Measurements from ENCODE around the gene ADAMTSL1. TPM values are rescaled to one million over a fixed set of nuclear protein-coding genes. Genes with fewer than 3 reads are reported as not detected.

Gene ADAMTSL1
- total and polyA plus RNA-seq, 2 of the 13 experiments (the other 11 are each of a cell fraction or from before 2014, with no cell fraction given), result not detected

DNA sequence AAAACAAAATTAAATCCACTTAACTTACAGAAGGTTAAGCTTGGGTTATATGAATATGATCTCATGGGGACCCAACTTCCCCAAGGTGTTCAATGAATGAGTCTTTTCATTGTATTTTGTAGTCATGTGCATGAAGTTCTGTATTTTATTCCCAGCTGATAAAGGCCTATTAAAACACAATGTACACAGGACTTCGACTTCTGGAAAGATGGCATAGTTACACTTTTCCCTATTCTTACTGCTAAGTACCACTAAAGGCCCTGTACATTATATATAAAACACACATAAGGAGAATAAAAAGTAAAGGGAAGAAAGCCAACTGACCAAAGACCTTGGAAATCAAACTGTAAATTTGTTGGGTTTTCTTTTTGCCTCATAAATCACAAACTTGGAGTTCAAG lies 336.6 kb downstream of the ADAMTSL1 start:
- Histone ChIP-seq H3K4me1 (ENCODE audit: insufficient read depth, low read length) (peaks cover 12% of the 10 kb centered on the region; the same call in 1 of the 2 replicates), H3K36me3 (replicated peaks in 1 of 2; ENCODE audit: control insufficient read depth in 1 of 2, insufficient read depth in 2 of 2, low read length in 2 of 2) (no peaks in the 10 kb centered on the region), H3K79me2 (ENCODE audit: insufficient read depth, low read length) (no peaks in the 10 kb centered on the region), H2AFZ (ENCODE audit: low read length) (no peak overlapping the region), H3K27me3 (ENCODE audit: control insufficient read depth in 1 of 2, insufficient read depth in 2 of 2, low read length in 2 of 2) (no peaks in the 10 kb centered on the region; a peak in 1 of 5 replicates), H3K9ac (ENCODE audit: insufficient read depth, low read depth, low read length) (no peak overlapping the region), H3K27ac (ENCODE audit: extremely low read length, insufficient read depth, low read length) (no peak overlapping the region), H3K4me3 (replicated peaks in 1 of 3; ENCODE audit: insufficient read depth in 1 of 3, low read depth in 2 of 3, low read length in 3 of 3) (no peak overlapping the region), H3K9me3 (ENCODE audit: low read length) (no peaks in the 10 kb centered on the region), H4K20me1 (ENCODE audit: insufficient read depth, low read length) (no peaks in the 10 kb centered on the region), H3K4me2 (ENCODE audit: low read depth, low read length) (no peak overlapping the region)
- no peak for TF ChIP-seq ZNF446 (CRISPR knock-in tag; IDR thresholded peaks at IDR 0.05)
- TF ChIP-seq, protein P1, sequence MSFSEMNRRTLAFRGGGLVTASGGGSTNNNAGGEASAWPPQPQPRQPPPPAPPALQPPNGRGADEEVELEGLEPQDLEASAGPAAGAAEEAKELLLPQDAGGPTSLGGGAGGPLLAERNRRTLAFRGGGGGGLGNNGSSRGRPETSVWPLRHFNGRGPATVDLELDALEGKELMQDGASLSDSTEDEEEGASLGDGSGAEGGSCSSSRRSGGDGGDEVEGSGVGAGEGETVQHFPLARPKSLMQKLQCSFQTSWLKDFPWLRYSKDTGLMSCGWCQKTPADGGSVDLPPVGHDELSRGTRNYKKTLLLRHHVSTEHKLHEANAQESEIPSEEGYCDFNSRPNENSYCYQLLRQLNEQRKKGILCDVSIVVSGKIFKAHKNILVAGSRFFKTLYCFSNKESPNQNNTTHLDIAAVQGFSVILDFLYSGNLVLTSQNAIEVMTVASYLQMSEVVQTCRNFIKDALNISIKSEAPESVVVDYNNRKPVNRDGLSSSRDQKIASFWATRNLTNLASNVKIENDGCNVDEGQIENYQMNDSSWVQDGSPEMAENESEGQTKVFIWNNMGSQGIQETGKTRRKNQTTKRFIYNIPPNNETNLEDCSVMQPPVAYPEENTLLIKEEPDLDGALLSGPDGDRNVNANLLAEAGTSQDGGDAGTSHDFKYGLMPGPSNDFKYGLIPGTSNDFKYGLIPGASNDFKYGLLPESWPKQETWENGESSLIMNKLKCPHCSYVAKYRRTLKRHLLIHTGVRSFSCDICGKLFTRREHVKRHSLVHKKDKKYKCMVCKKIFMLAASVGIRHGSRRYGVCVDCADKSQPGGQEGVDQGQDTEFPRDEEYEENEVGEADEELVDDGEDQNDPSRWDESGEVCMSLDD (CRISPR knock-in tag; IDR thresholded peaks at IDR 0.05; ENCODE audit: borderline replicate concordance), result no peak
- no peak for TF ChIP-seq MLLT10 (CRISPR knock-in tag; IDR thresholded peaks at IDR 0.05)
- no peak for TF ChIP-seq GTF3A (CRISPR knock-in tag; conservative IDR thresholded peaks at IDR 0.05)
- no peak for TF ChIP-seq NFKB2 (CRISPR knock-in tag; IDR thresholded peaks at IDR 0.05; ENCODE audit: borderline replicate concordance)
- TF ChIP-seq MTA1 (CRISPR knock-in tag; IDR thresholded peaks at IDR 0.05; ENCODE audit: borderline replicate concordance), result no peak
- TF ChIP-seq IRX3 (CRISPR knock-in tag; IDR thresholded peaks at IDR 0.05; ENCODE audit: borderline replicate concordance, low read depth), result no peak
- no peak for TF ChIP-seq ZC3H13 (CRISPR knock-in tag; IDR thresholded peaks at IDR 0.05)
- no peak for TF ChIP-seq ZNF563 (CRISPR knock-in tag; IDR thresholded peaks at IDR 0.05)
- TF ChIP-seq HDAC2 (CRISPR knock-in tag; IDR thresholded peaks at IDR 0.05), result no peak
- no peak for TF ChIP-seq AKAP8 (CRISPR knock-in tag; IDR thresholded peaks at IDR 0.05)
- TF ChIP-seq TSC22D2 (CRISPR knock-in tag; IDR thresholded peaks at IDR 0.05; ENCODE audit: borderline replicate concordance), result no peak
- TF ChIP-seq ADNP (CRISPR knock-in tag; IDR thresholded peaks at IDR 0.05), result no peak
- no peak for TF ChIP-seq SATB2 (CRISPR knock-in tag; IDR thresholded peaks at IDR 0.05)
- TF ChIP-seq SIN3B (IDR thresholded peaks at IDR 0.05; ENCODE audit: low read length), result no peak
- TF ChIP-seq, protein P2, sequence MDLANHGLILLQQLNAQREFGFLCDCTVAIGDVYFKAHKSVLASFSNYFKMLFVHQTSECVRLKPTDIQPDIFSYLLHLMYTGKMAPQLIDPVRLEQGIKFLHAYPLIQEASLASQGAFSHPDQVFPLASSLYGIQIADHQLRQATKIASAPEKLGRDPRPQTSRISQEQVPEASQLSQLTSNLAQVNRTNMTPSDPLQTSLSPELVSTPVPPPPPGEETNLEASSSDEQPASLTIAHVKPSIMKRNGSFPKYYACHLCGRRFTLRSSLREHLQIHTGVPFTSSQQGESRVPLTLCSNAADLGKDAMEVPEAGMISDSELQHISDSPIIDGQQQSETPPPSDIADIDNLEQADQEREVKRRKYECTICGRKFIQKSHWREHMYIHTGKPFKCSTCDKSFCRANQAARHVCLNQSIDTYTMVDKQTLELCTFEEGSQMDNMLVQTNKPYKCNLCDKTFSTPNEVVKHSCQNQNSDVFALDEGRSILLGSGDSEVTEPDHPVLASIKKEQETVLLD (CRISPR knock-in tag; IDR thresholded peaks at IDR 0.05; ENCODE audit: low read depth), result no peak
- no peak for TF ChIP-seq ZNF317 (CRISPR knock-in tag; IDR thresholded peaks at IDR 0.05)
- TF ChIP-seq, protein P3, sequence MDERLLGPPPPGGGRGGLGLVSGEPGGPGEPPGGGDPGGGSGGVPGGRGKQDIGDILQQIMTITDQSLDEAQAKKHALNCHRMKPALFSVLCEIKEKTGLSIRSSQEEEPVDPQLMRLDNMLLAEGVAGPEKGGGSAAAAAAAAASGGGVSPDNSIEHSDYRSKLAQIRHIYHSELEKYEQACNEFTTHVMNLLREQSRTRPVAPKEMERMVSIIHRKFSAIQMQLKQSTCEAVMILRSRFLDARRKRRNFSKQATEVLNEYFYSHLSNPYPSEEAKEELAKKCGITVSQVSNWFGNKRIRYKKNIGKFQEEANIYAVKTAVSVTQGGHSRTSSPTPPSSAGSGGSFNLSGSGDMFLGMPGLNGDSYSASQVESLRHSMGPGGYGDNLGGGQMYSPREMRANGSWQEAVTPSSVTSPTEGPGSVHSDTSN (CRISPR knock-in tag; IDR thresholded peaks at IDR 0.05), result no peak
- no peak for TF ChIP-seq POLR2AphosphoS2 (IDR thresholded peaks at IDR 0.05; ENCODE audit: low read depth, low read length)
- POLR2A ChIA-PET, result no interaction called here
- FAIRE-seq (no peak), DNase-seq (ENCODE audit: low spot score) (no peak), ATAC-seq (no peak)
- BruUV-seq (replicated peaks), result no TSS peak
- in situ Hi-C loops (cut with HindIII; ENCODE audit: extremely low pct_ligation_motif_present, low pct_unique_long_range_greater_than_20kb), result loop anchor here (25.0 kb wide), 1 partner anchor 548 kb away; no protein-coding TSS in a partner anchor
- 4% methylated on average over 1 of the region's 1 CpG for WGBS (ENCODE audit: low lambda C conversion rate)
- CTCF ChIA-PET (ENCODE audit: low intra/inter-chr PET ratio, low total read pairs), result no interaction called here
- intact Hi-C loops (cut with micrococcal nuclease; ENCODE audit: unreplicated experiment), result no loop called here

Measured in HepG2 (cell line).